H1 (cell line): ENCODE results near the gene TPH2. TPM values are rescaled to one million over a fixed set of nuclear protein-coding genes. Genes with fewer than 3 reads are reported as not detected.

Source experiments
- CTCF ChIA-PET: fragments of 300-600 bp; sonication (Branson Sonifier 250); formaldehyde crosslinking; loops from one replicate; lab custom pipeline; 2021; ENCODE audit not compliant: partially characterized antibody; lab: Charles Lee
- POLR2A ChIA-PET: fragments of 300-600 bp; sonication (Branson Sonifier 250); formaldehyde crosslinking; loops from one replicate; lab custom pipeline; 2021; ENCODE audit warnings: inconsistent platforms; ENCODE audit not compliant: partially characterized antibody; lab: Charles Lee
- DNase-seq, 2 experiments: peaks; one replicate each; pipeline versions ENCODE4 v3.0.0 to v3.0.0-alpha.2; 2010 to 2022; ENCODE audit warnings: low spot score in 2 of 2, low read depth in 1 of 2, mixed read lengths in 1 of 2
- FAIRE-seq: peaks from 2 replicates; lab custom pipeline; 2011; peaks lifted over from hg19 to GRCh38; lab: Jason Lieb, UNC
- H2AFZ ChIP-seq: 2 replicates; pipeline ENCODE4 v1.8.1; 2012; ENCODE audit warnings: low read length, inconsistent platforms
- H2AK5ac ChIP-seq: 2 replicates; pipeline ENCODE4 v1.6.1; 2013; ENCODE audit warnings: low read depth, low read length
- H2BK120ac ChIP-seq: replicated peaks from 2 replicates; pipeline ENCODE3; 2013; ENCODE audit warnings: low read depth, low read length, inconsistent platforms
- H2BK12ac ChIP-seq: 2 replicates; pipeline ENCODE4 v1.6.1; 2013; ENCODE audit warnings: low read depth, low read length
- H2BK15ac ChIP-seq: 2 replicates; pipeline ENCODE4 v1.6.1; 2013; ENCODE audit warnings: low read length
- H2BK20ac ChIP-seq: 2 replicates; pipeline ENCODE4 v1.6.1; 2013; ENCODE audit warnings: low read length
- H2BK5ac ChIP-seq: 2 replicates; pipeline ENCODE4 v1.6.1; 2013; ENCODE audit warnings: low read depth, low read length
- H3K14ac ChIP-seq: 2 replicates; pipeline ENCODE4 v1.6.1; 2013; ENCODE audit warnings: inconsistent platforms; ENCODE audit not compliant: insufficient read length
- H3K18ac ChIP-seq: 2 replicates; pipeline ENCODE4 v1.6.1; 2013; ENCODE audit warnings: low read length; ENCODE audit errors: extremely low read depth
- H3K23ac ChIP-seq: 2 replicates; pipeline ENCODE4 v1.6.1; 2013; ENCODE audit warnings: inconsistent platforms; ENCODE audit not compliant: insufficient read length
- H3K23me2 ChIP-seq: 2 replicates; pipeline ENCODE4 v1.6.1; 2013; ENCODE audit warnings: low read depth, low read length
- H3K27ac ChIP-seq: 2 replicates; pipeline ENCODE4 v1.6.1; 2011; ENCODE audit warnings: low read depth, low read length, inconsistent platforms
- H3K27me3 ChIP-seq, 4 experiments: replicated peaks in 1 of 4; 1 replicate in 1 of 4; 2 replicates in 3 of 4; pipeline versions ENCODE4 v1.6.1 to v1.8.1; 2011 to 2013; ENCODE audit warnings: low read length in 3 of 4, mild to moderate bottlenecking in 3 of 4, inconsistent platforms in 2 of 4, mixed read lengths in 2 of 4, moderate library complexity in 1 of 4; ENCODE audit not compliant: control insufficient read depth in 3 of 4, insufficient read depth in 3 of 4; ENCODE audit errors: extremely low read depth in 1 of 4
- H3K36me3 ChIP-seq, 4 experiments: 2 replicates each; pipeline versions ENCODE4 v1.6.1 to v1.8.1; 2011 to 2013; ENCODE audit warnings: mild to moderate bottlenecking in 4 of 4, low read length in 3 of 4, moderate library complexity in 2 of 4, control low read depth in 1 of 4, inconsistent platforms in 1 of 4; ENCODE audit not compliant: insufficient read depth in 4 of 4, control insufficient read depth in 2 of 4
- H3K4ac ChIP-seq: replicated peaks from 2 replicates; pipeline ENCODE3; 2013; ENCODE audit warnings: low read length, low read depth, mixed read lengths, inconsistent platforms; ENCODE audit not compliant: insufficient read length
- H3K4me1 ChIP-seq, 4 experiments: replicated peaks in 1 of 4; 1 replicate in 1 of 4; 2 replicates in 3 of 4; pipeline versions ENCODE4 v1.6.1 to v1.8.1; 2011 to 2013; ENCODE audit warnings: low read length in 3 of 4, inconsistent platforms in 2 of 4, mixed read lengths in 1 of 4; ENCODE audit not compliant: insufficient read depth in 4 of 4, control insufficient read depth in 3 of 4
- H3K4me2 ChIP-seq, 2 experiments: 2 replicates each; pipeline versions ENCODE4 v1.6.1 to v1.8.1; 2011 to 2013; ENCODE audit warnings: low read depth in 2 of 2, low read length in 2 of 2, control low read depth in 1 of 2, inconsistent platforms in 1 of 2, mild to moderate bottlenecking in 1 of 2; ENCODE audit not compliant: insufficient read depth in 1 of 2
- H3K4me3 ChIP-seq, 4 experiments: fragments of 200-600, 300-600 bp in 1 of 4; sonication (generic), shearing (Covaris generic), sonication (Bioruptor Twin) in 1 of 4; 2 replicates each; pipeline versions ENCODE4 v1.5.1 to v1.8.1; 2011 to 2016; ENCODE audit warnings: low read length in 4 of 4, low read depth in 3 of 4, control low read depth in 2 of 4, inconsistent platforms in 2 of 4, mild to moderate bottlenecking in 2 of 4, mixed read lengths in 1 of 4, moderate library complexity in 1 of 4; ENCODE audit not compliant: insufficient read depth in 2 of 4; ENCODE audit errors: extremely low read depth in 1 of 4
- H3K56ac ChIP-seq: replicated peaks from 2 replicates; pipeline ENCODE3; 2013; ENCODE audit warnings: low read depth, mild to moderate bottlenecking, mixed read lengths, low read length, inconsistent platforms; ENCODE audit not compliant: insufficient read length
- H3K79me1 ChIP-seq: 2 replicates; pipeline ENCODE4 v1.6.1; 2013; ENCODE audit warnings: low read depth, low read length, control low read depth
- H3K79me2 ChIP-seq, 2 experiments: 2 replicates each; pipeline versions ENCODE4 v1.6.1 to v1.8.1; 2012 to 2013; ENCODE audit warnings: low read length in 2 of 2, mild to moderate bottlenecking in 2 of 2, inconsistent platforms in 1 of 2; ENCODE audit not compliant: insufficient read depth in 2 of 2, control insufficient read depth in 1 of 2
- H3K9ac ChIP-seq, 4 experiments: replicated peaks in 1 of 4; 1 replicate in 1 of 4; 2 replicates in 3 of 4; pipeline versions ENCODE4 v1.6.1 to v1.8.1; 2011 to 2013; ENCODE audit warnings: low read depth in 3 of 4, low read length in 3 of 4, control low read depth in 2 of 4, mild to moderate bottlenecking in 2 of 4, moderate library complexity in 2 of 4, inconsistent platforms in 1 of 4; ENCODE audit errors: extremely low read depth in 1 of 4
- H3K9me3 ChIP-seq, 2 experiments: 2 replicates each; pipeline versions ENCODE4 v1.6.1 to v1.8.1; 2012 to 2013; ENCODE audit warnings: mild to moderate bottlenecking in 2 of 2, moderate library complexity in 2 of 2, control low read depth in 1 of 2, inconsistent platforms in 1 of 2, low read depth in 1 of 2, low read length in 1 of 2, mixed read lengths in 1 of 2; ENCODE audit not compliant: insufficient read depth in 2 of 2
- H4K20me1 ChIP-seq, 2 experiments: replicated peaks in 1 of 2; 2 replicates each; pipeline versions ENCODE3 to v1.8.1; 2011 to 2013; ENCODE audit warnings: inconsistent platforms in 2 of 2, low read length in 2 of 2, mild to moderate bottlenecking in 1 of 2; ENCODE audit not compliant: insufficient read depth in 2 of 2, control insufficient read depth in 1 of 2
- H4K5ac ChIP-seq: 2 replicates; pipeline ENCODE4 v1.6.1; 2013; ENCODE audit warnings: low read length, low read depth, mixed read lengths, inconsistent platforms; ENCODE audit not compliant: insufficient read length
- H4K8ac ChIP-seq: 2 replicates; pipeline ENCODE4 v1.8.0; 2013; ENCODE audit warnings: mild to moderate bottlenecking, moderate library complexity, low read length, inconsistent platforms; ENCODE audit not compliant: insufficient read depth; ENCODE audit errors: extremely low read depth
- H4K91ac ChIP-seq: replicated peaks from 2 replicates; pipeline ENCODE3; 2013; ENCODE audit warnings: low read length, mixed read lengths, inconsistent platforms; ENCODE audit not compliant: insufficient read length
- ASH2L ChIP-seq: fragments of 200-600, 300-600 bp; sonication (generic); IDR thresholded peaks from one replicate; pipeline ENCODE4 v1.7.1; 2017; ENCODE audit warnings: low read length
- BRCA1 ChIP-seq: IDR thresholded peaks from 2 replicates; pipeline ENCODE4 v1.6.1; 2012; ENCODE audit warnings: low read depth, low read length, improper control_type of control experiment
- CBX8 ChIP-seq: fragments of 300-800, 300-1000 bp; sonication (generic); IDR thresholded peaks from 2 replicates; pipeline ENCODE4 v1.7.1; 2016; ENCODE audit warnings: low read depth, low read length, borderline replicate concordance
- CEBPB ChIP-seq: IDR thresholded peaks from 2 replicates; pipeline ENCODE4 v1.6.1; 2012; ENCODE audit warnings: low read depth, low read length
- CHD1 ChIP-seq: IDR thresholded peaks from 2 replicates; pipeline ENCODE4 v1.6.1; 2012; ENCODE audit warnings: low read depth, low read length, improper control_type of control experiment
- CREB1 ChIP-seq: IDR thresholded peaks from 2 replicates; pipeline ENCODE4 v1.6.1; 2012; ENCODE audit warnings: inconsistent platforms
- FOSL1 ChIP-seq: IDR thresholded peaks from 2 replicates; pipeline ENCODE4 v1.6.1; 2011; ENCODE audit warnings: mild to moderate bottlenecking, low read depth, low read length, moderate library complexity; ENCODE audit not compliant: insufficient read depth
- GTF2F1 ChIP-seq: IDR thresholded peaks from 2 replicates; pipeline ENCODE4 v1.6.1; 2012; ENCODE audit warnings: low read depth, low read length, improper control_type of control experiment, borderline replicate concordance
- HDAC2 ChIP-seq, 2 experiments: fragments of 300-600 bp in 1 of 2; sonication (generic) in 1 of 2; IDR thresholded peaks; 2 replicates each; pipeline ENCODE4 v1.6.1; 2011 to 2012; ENCODE audit warnings: low read depth in 2 of 2, low read length in 2 of 2, mild to moderate bottlenecking in 2 of 2, moderate library complexity in 2 of 2, borderline replicate concordance in 1 of 2, inconsistent platforms in 1 of 2
- HDAC6 ChIP-seq: IDR thresholded peaks from one replicate; pipeline ENCODE4 v1.7.1; 2012; ENCODE audit warnings: low read depth, mild to moderate bottlenecking, inconsistent platforms, low read length, moderate library complexity
- MAFK ChIP-seq: IDR thresholded peaks from 2 replicates; pipeline ENCODE4 v1.6.1; 2012; ENCODE audit warnings: low read depth, mild to moderate bottlenecking, improper control_type of control experiment, low read length
- POLR2A ChIP-seq, 2 experiments: IDR thresholded peaks; 1 replicate in 1 of 2; 2 replicates in 1 of 2; pipeline ENCODE4 v1.6.1; 2011; ENCODE audit warnings: low read depth in 2 of 2, low read length in 2 of 2, mild to moderate bottlenecking in 2 of 2; ENCODE audit errors: control extremely low read depth in 1 of 2
- POLR2AphosphoS5 ChIP-seq: IDR thresholded peaks from 2 replicates; pipeline ENCODE4 v1.6.1; 2011; ENCODE audit warnings: low read depth, low read length
- SIX5 ChIP-seq: IDR thresholded peaks from 2 replicates; pipeline ENCODE4 v1.6.1; 2011; ENCODE audit warnings: mild to moderate bottlenecking, low read depth, low read length
- TAF7 ChIP-seq: optimal IDR thresholded peaks from 2 replicates; pipeline ENCODE3; 2011; ENCODE audit warnings: low read depth, mild to moderate bottlenecking, inconsistent platforms, low read length, moderate library complexity, borderline replicate concordance
- WGBS, 2 experiments: shearing (Covaris generic) in 1 of 2; methylation state at CpG; one replicate each; pipeline versions ENCODE4 v1.1.6 to v1.1.7; 2013 to 2015; ENCODE audit warnings: low lambda C conversion rate in 2 of 2, mixed read lengths in 2 of 2, inconsistent platforms in 1 of 2, low coverage in 1 of 2, missing lambda C conversion rate in 1 of 2; ENCODE audit not compliant: insufficient replicate concordance in 2 of 2, insufficient coverage in 1 of 2, insufficient read length in 1 of 2; ENCODE audit errors: extremely low coverage in 1 of 2, missing lambda C conversion rate in 1 of 2; 5-methylcytosine and 5-hydroxymethylcytosine counted together
- polyA plus RNA-seq, 7 experiments: library from polyadenylated mRNA; depleted of rRNA in 3 of 7; stranded (reverse) in 5 of 7; unstranded in 2 of 7; fragments of >200 nt in 5 of 7; fragments of 200-250 nt in 2 of 7; gene quantifications; 1 replicate in 5 of 7; 2 replicates in 1 of 7; 4 replicates in 1 of 7; pipeline versions ENCODE4 v1.2.1 to v1.2.3, GENCODE V29; 2011 to 2013; ENCODE audit warnings: missing spikeins in 2 of 7, mixed read lengths in 2 of 7
- total RNA-seq: library from RNA; stranded (reverse); fragmentation: NEBNext Ultra II Directional; extraction: Animal tissue kit (Norgen Biotek cat#: 25700); gene quantifications from 2 replicates; pipeline ENCODE4 v1.2.1, GENCODE V29; 2021

TPH2 gene
- total and polyA plus RNA-seq, 2 of the 8 experiments (the other 6 are each of a cell fraction or from before 2014, with no cell fraction given): 0.57 to 1.1 TPM

- H3K4me3 ChIP-seq: no peak overlapping the region
- H2BK12ac ChIP-seq: no peak overlapping the region
- H4K20me1 ChIP-seq: no peaks in the 10 kb centered on the region
- no peak overlapping the region for H2AK5ac ChIP-seq
- no peak overlapping the region for H3K4ac ChIP-seq
- no peak overlapping the region for H3K4me2 ChIP-seq
- POLR2A ChIA-PET: interaction anchor here (0.7 kb wide), 1 partner anchor 15 kb away, joined by 3 read pairs; no protein-coding TSS in a partner anchor
- DNase-seq (no peak), FAIRE-seq (no peak)
- H2BK120ac ChIP-seq: no peak overlapping the region
- H3K23me2 ChIP-seq: no peaks in the 10 kb centered on the region; the same call in 1 of the 2 replicates
- no peak overlapping the region for H2BK20ac ChIP-seq
- no peak overlapping the region for H3K14ac ChIP-seq
- no peak overlapping the region for H4K5ac ChIP-seq
- no peak overlapping the region for H3K18ac ChIP-seq
- no peaks in the 10 kb centered on the region for H3K79me1 ChIP-seq
- no peaks in the 10 kb centered on the region for H3K79me2 ChIP-seq
- H2AFZ ChIP-seq: no peak overlapping the region
- H3K9ac ChIP-seq: no peak overlapping the region
- H4K8ac ChIP-seq: no peak overlapping the region
- no peak overlapping the region for H4K91ac ChIP-seq
- CTCF ChIA-PET: no interaction called here
- no peak overlapping the region for H2BK5ac ChIP-seq
- H3K27me3 ChIP-seq: no peaks in the 10 kb centered on the region
- no peak overlapping the region for H3K56ac ChIP-seq
- H3K36me3 ChIP-seq: no peaks in the 10 kb centered on the region; a peak in 1 of 8 replicates
- H2BK15ac ChIP-seq: no peak overlapping the region
- no peaks in the 10 kb centered on the region for H3K9me3 ChIP-seq
- H3K23ac ChIP-seq: no peak overlapping the region
- H3K27ac ChIP-seq: no peak overlapping the region
- WGBS, 2 experiments: 91% methylated on average over 13 of the region's 13 CpGs; no CpG with 5 or more reads in 1 of the 2 experiments
- peaks cover 2 to 18% (median 18%) of the 10 kb centered on the region in 4 experiments; a peak in 5 of 7 replicates for H3K4me1 ChIP-seq
- TF ChIP-seq HDAC6: no peak
- no peak for TF ChIP-seq SIX5
- no peak for TF ChIP-seq ASH2L
- no peak for TF ChIP-seq CHD1
- no peak for TF ChIP-seq POLR2AphosphoS5
- TF ChIP-seq MAFK: no peak
- no peak for TF ChIP-seq BRCA1
- TF ChIP-seq POLR2A (IDR thresholded peaks at IDR 0.05; ENCODE audit: control extremely low read depth in 1 of 2, low read depth in 2 of 2, low read length in 2 of 2): no peak
- TF ChIP-seq CREB1: no peak
- no peak for TF ChIP-seq HDAC2 (IDR thresholded peaks at IDR 0.05; ENCODE audit: borderline replicate concordance in 1 of 2, low read depth in 2 of 2, low read length in 2 of 2)
- no peak for TF ChIP-seq TAF7
- TF ChIP-seq FOSL1: no peak
- no peak for TF ChIP-seq GTF2F1
- no peak for TF ChIP-seq CBX8
- no peak for TF ChIP-seq CEBPB
Measured at GRCh38 chr12:71954083-71954778, 15.6 kb downstream of the TPH2 start.
